IMR-90 (cell line): ENCODE results near the gene RUFY4. TPM values are rescaled to one million over a fixed set of nuclear protein-coding genes. Genes with fewer than 3 reads are reported as not detected.

Source experiments
- ATAC-seq: fragments of 200-7000 bp; cut with Tn5 transposase; 2 replicates; pipeline ENCODE4 v1.9.1; 2020; ENCODE audit warnings: low read depth, mild to moderate bottlenecking, moderate library complexity
- BruUV-seq: library from RNA; stranded (reverse); fragments of 400-500 nt; replicated peaks from 2 replicates; lab custom pipeline; 2021; lab: Mats Ljungman, UMichigan
- CTCF ChIA-PET: fragments of 300-600 bp; formaldehyde crosslinking; extraction: SDS; loops from one replicate; lab custom pipeline; 2021; ENCODE audit warnings: antibody characterized with exemption; lab: Yijun Ruan, JAX
- POLR2A ChIA-PET: fragments of 300-600 bp; sonication (Branson Sonifier 250); formaldehyde crosslinking; loops from one replicate; lab custom pipeline; 2022; ENCODE audit warnings: antibody characterized with exemption; ENCODE audit not compliant: unreplicated experiment; lab: Charles Lee
- DNase-seq: peaks from one replicate; pipeline ENCODE4 v3.0.0; 2013
- H2AFZ ChIP-seq: replicated peaks from 2 replicates; pipeline ENCODE3; 2013; ENCODE audit warnings: low read length, mild to moderate bottlenecking; ENCODE audit not compliant: poor library complexity
- H2AK5ac ChIP-seq: 2 replicates; pipeline ENCODE4 v1.6.1; 2013; ENCODE audit warnings: low read depth, low read length, inconsistent platforms
- H2AK9ac ChIP-seq: replicated peaks from 2 replicates; pipeline ENCODE3; 2013; ENCODE audit warnings: mild to moderate bottlenecking, low read depth, low read length, moderate library complexity; ENCODE audit not compliant: poor library complexity
- H2BK120ac ChIP-seq: 2 replicates; pipeline ENCODE4 v1.6.1; 2013; ENCODE audit warnings: low read depth, low read length, inconsistent platforms
- H2BK15ac ChIP-seq: 3 replicates; pipeline ENCODE4 v1.6.1; 2013; ENCODE audit warnings: low read depth, low read length, inconsistent platforms
- H2BK20ac ChIP-seq: 2 replicates; pipeline ENCODE4 v1.6.1; 2013; ENCODE audit warnings: low read depth, mild to moderate bottlenecking, inconsistent platforms, low read length, moderate library complexity
- H2BK5ac ChIP-seq: 2 replicates; pipeline ENCODE4 v1.6.1; 2013; ENCODE audit warnings: mild to moderate bottlenecking, low read depth, low read length, inconsistent platforms; ENCODE audit not compliant: poor library complexity, severe bottlenecking
- H3K14ac ChIP-seq: replicated peaks from 2 replicates; pipeline ENCODE4 v1.6.1; 2013; ENCODE audit warnings: low read depth, low read length, inconsistent platforms
- H3K18ac ChIP-seq: 2 replicates; pipeline ENCODE4 v1.6.1; 2013; ENCODE audit warnings: low read depth, low read length, control low read depth
- H3K23ac ChIP-seq: 2 replicates; pipeline ENCODE4 v1.6.1; 2013; ENCODE audit warnings: low read depth, low read length, inconsistent platforms
- H3K27ac ChIP-seq: 2 replicates; pipeline ENCODE4 v1.5.1; 2013; ENCODE audit warnings: mild to moderate bottlenecking, control low read depth, low read length; ENCODE audit not compliant: insufficient read depth
- H3K27me3 ChIP-seq: 2 replicates; pipeline ENCODE4 v1.6.1; 2013; ENCODE audit warnings: low read length; ENCODE audit not compliant: control insufficient read depth, insufficient read depth
- H3K36me3 ChIP-seq: 2 replicates; pipeline ENCODE4 v1.6.1; 2013; ENCODE audit warnings: low read length, mixed read lengths; ENCODE audit not compliant: control insufficient read depth, insufficient read depth
- H3K4ac ChIP-seq: 2 replicates; pipeline ENCODE4 v1.6.1; 2013; ENCODE audit warnings: low read depth, low read length, inconsistent platforms
- H3K4me1 ChIP-seq: 2 replicates; pipeline ENCODE4 v1.6.1; 2013; ENCODE audit warnings: low read length, mixed read lengths; ENCODE audit not compliant: control insufficient read depth, insufficient read depth
- H3K4me2 ChIP-seq: 2 replicates; pipeline ENCODE4 v1.6.1; 2013; ENCODE audit warnings: low read depth, mild to moderate bottlenecking, control low read depth, low read length, moderate library complexity
- H3K4me3 ChIP-seq: 2 replicates; pipeline ENCODE4 v1.5.1; 2013; ENCODE audit warnings: low read depth, mild to moderate bottlenecking, control low read depth, low read length, moderate library complexity; ENCODE audit not compliant: insufficient read depth
- H3K56ac ChIP-seq: 2 replicates; pipeline ENCODE4 v1.6.1; 2013; ENCODE audit warnings: low read length, inconsistent platforms; ENCODE audit not compliant: insufficient read depth; ENCODE audit errors: extremely low read depth
- H3K79me1 ChIP-seq, 2 experiments: 2 replicates each; pipeline ENCODE4 v1.6.1; 2013; ENCODE audit warnings: low read length in 2 of 2, inconsistent platforms in 1 of 2, low read depth in 1 of 2
- H3K9ac ChIP-seq: 2 replicates; pipeline ENCODE4 v1.6.1; 2013; ENCODE audit warnings: low read depth, low read length, control low read depth
- H3K9me1 ChIP-seq: 2 replicates; pipeline ENCODE4 v1.6.1; 2013; ENCODE audit warnings: low read length, inconsistent platforms; ENCODE audit not compliant: insufficient read depth
- H3K9me3 ChIP-seq: 2 replicates; pipeline ENCODE4 v1.6.1; 2013; ENCODE audit warnings: low read length; ENCODE audit not compliant: control insufficient read depth, insufficient read depth
- H4K20me1 ChIP-seq: 2 replicates; pipeline ENCODE4 v1.6.1; 2013; ENCODE audit warnings: low read length, inconsistent platforms; ENCODE audit not compliant: insufficient read depth
- H4K5ac ChIP-seq: 2 replicates; pipeline ENCODE4 v1.6.1; 2013; ENCODE audit warnings: mild to moderate bottlenecking, low read depth, low read length, control low read depth
- H4K8ac ChIP-seq, 2 experiments: 2 replicates each; pipeline ENCODE4 v1.6.1; 2013; ENCODE audit warnings: low read depth in 2 of 2, low read length in 2 of 2, control low read depth in 1 of 2, inconsistent platforms in 1 of 2
- H4K91ac ChIP-seq: 2 replicates; pipeline ENCODE4 v1.6.1; 2013; ENCODE audit warnings: low read depth, low read length, inconsistent platforms; ENCODE audit not compliant: insufficient read depth
- BHLHE40 ChIP-seq: fragments of 150-350 bp; IDR thresholded peaks from 2 replicates; pipeline ENCODE4 v1.6.1; 2016; ENCODE audit warnings: mild to moderate bottlenecking, low read depth, low read length
- CEBPB ChIP-seq: IDR thresholded peaks from 2 replicates; pipeline ENCODE4 v1.6.1; 2012; ENCODE audit warnings: low read depth, low read length, improper control_type of control experiment
- CHD1 ChIP-seq: IDR thresholded peaks from 2 replicates; pipeline ENCODE4 v1.6.1; 2012; ENCODE audit warnings: low read depth, low read length, improper control_type of control experiment
- CTCF ChIP-seq: conservative IDR thresholded peaks from 2 replicates; pipeline ENCODE4 v1.5.1; 2012; ENCODE audit warnings: mild to moderate bottlenecking, low read depth, low read length, improper control_type of control experiment
- ELK1 ChIP-seq: fragments of 150-350 bp; IDR thresholded peaks from 2 replicates; pipeline ENCODE4 v1.6.1; 2016; ENCODE audit warnings: low read depth, mild to moderate bottlenecking, low read length, moderate library complexity, borderline replicate concordance
- FOS ChIP-seq: fragments of 150-350 bp; IDR thresholded peaks from 2 replicates; pipeline ENCODE4 v1.6.1; 2016; ENCODE audit warnings: low read depth, low read length
- MAFK ChIP-seq: IDR thresholded peaks from 2 replicates; pipeline ENCODE4 v1.6.1; 2012; ENCODE audit warnings: low read depth, low read length, improper control_type of control experiment
- MAZ ChIP-seq: IDR thresholded peaks from 2 replicates; pipeline ENCODE4 v1.6.1; 2012; ENCODE audit warnings: low read depth, mild to moderate bottlenecking, low read length, improper control_type of control experiment, moderate library complexity, borderline replicate concordance
- MXI1 ChIP-seq: IDR thresholded peaks from 2 replicates; pipeline ENCODE4 v1.6.1; 2012; ENCODE audit warnings: low read depth, mild to moderate bottlenecking, low read length, moderate library complexity, borderline replicate concordance
- RCOR1 ChIP-seq: IDR thresholded peaks from 2 replicates; pipeline ENCODE4 v1.6.1; 2012; ENCODE audit warnings: mild to moderate bottlenecking, low read length, improper control_type of control experiment; ENCODE audit not compliant: insufficient replicate concordance
- RFX5 ChIP-seq: IDR thresholded peaks from 2 replicates; pipeline ENCODE4 v1.8.0; 2012; ENCODE audit warnings: low read depth, mild to moderate bottlenecking, low read length, moderate library complexity
- SMC3 ChIP-seq: fragments of 150-350 bp; IDR thresholded peaks from 2 replicates; pipeline ENCODE4 v1.6.1; 2016; ENCODE audit warnings: low read depth, mild to moderate bottlenecking, antibody characterized with exemption, low read length, moderate library complexity
- USF2 ChIP-seq: fragments of 150-350 bp; IDR thresholded peaks from 2 replicates; pipeline ENCODE4 v1.6.1; 2017; ENCODE audit warnings: mild to moderate bottlenecking, antibody characterized with exemption, low read length, low read depth
- WGBS, 2 experiments: methylation state at CpG; one replicate each; pipeline versions ENCODE4 v1.1.5 to v1.1.7; 2013; ENCODE audit warnings: missing lambda C conversion rate in 2 of 2; ENCODE audit not compliant: insufficient read length in 1 of 2; ENCODE audit errors: extremely low coverage in 2 of 2; 5-methylcytosine and 5-hydroxymethylcytosine counted together
- dilution Hi-C: fragments of 300-500 bp; cut with HindIII; formaldehyde crosslinking; loops from one replicate; pipeline ENCODE4 v1.14.3; 2018; ENCODE audit warnings: low sequenced_read_pairs; ENCODE audit not compliant: unreplicated experiment
- in situ Hi-C: fragments of 300-500 bp; cut with MboI; formaldehyde crosslinking; loops from 3 replicates; pipeline ENCODE4 v1.14.3; 2019; ENCODE audit warnings: low sequenced_read_pairs, inconsistent platforms, mixed read lengths
- intact Hi-C: fragments of 100-400 bp; cut with micrococcal nuclease; formaldehyde crosslinking; loops from 2 replicates; pipeline ENCODE4 v1.10.0; 2022
- polyA plus RNA-seq, 3 experiments: library from polyadenylated mRNA; depleted of rRNA; stranded (reverse); fragments of >200 nt; gene quantifications; 2 replicates each; pipeline ENCODE4 v1.2.3, GENCODE V29; 2012; ENCODE audit warnings: low replicate concordance in 1 of 3
- total RNA-seq: library from RNA; depleted of rRNA; stranded (reverse); fragments of >200 nt; gene quantifications from 2 replicates; pipeline ENCODE4 v1.2.3, GENCODE V29; 2012

The RUFY4 gene
- total and polyA plus RNA-seq, 2 of the 4 experiments (the other 2 are of a cell fraction) = not detected

- Histone ChIP-seq H3K9ac (no peak overlapping the region), H3K9me3 (no peaks in the 10 kb centered on the region), H3K36me3 (no peaks in the 10 kb centered on the region), H2AK9ac (no peak overlapping the region), H4K8ac (no peak overlapping the region), H3K4me1 (no peaks in the 10 kb centered on the region), H3K14ac (no peak overlapping the region), H3K56ac (no peak overlapping the region), H3K4me3 (no peak overlapping the region), H3K18ac (no peak overlapping the region), H2AK5ac (no peak overlapping the region), H3K4ac (no peak overlapping the region), H3K27ac (no peak overlapping the region), H3K27me3 (peaks cover 63% of the 10 kb centered on the region), H3K23ac (no peak overlapping the region), H4K20me1 (0 out of 2 replicates have a peak, but pooled peaks cover 3% of the 10 kb centered on the region), H3K4me2 (no peak overlapping the region), H2AFZ (no peak overlapping the region), H4K5ac (no peak overlapping the region), H4K91ac (no peak overlapping the region), H2BK120ac (no peak overlapping the region), H3K9me1 (no peaks in the 10 kb centered on the region), H2BK5ac (no peak overlapping the region), H2BK15ac (no peak overlapping the region), H2BK20ac (no peak overlapping the region), H3K79me1 (no peaks in the 10 kb centered on the region)
- CTCF ChIA-PET = interaction anchor here (0.8 kb wide), 1 partner anchor 296 kb away, joined by 5 read pairs; no protein-coding TSS in a partner anchor
- in situ Hi-C loops = no loop called here
- 40% methylated on average over 1 of the region's 4 CpGs; no CpG with 5 or more reads in 1 of the 2 experiments for WGBS, 2 experiments
- dilution Hi-C loops = no loop called here
- ATAC-seq (no peak), DNase-seq (no peak)
- no TSS peak for BruUV-seq
- intact Hi-C loops = no loop called here
- no peak for TF ChIP-seq RCOR1
- no peak for TF ChIP-seq MAFK
- TF ChIP-seq FOS = no peak
- no peak for TF ChIP-seq MXI1
- TF ChIP-seq RFX5 = no peak
- TF ChIP-seq CHD1 = no peak
- no peak for TF ChIP-seq CTCF
- TF ChIP-seq MAZ = no peak
- no peak for TF ChIP-seq SMC3
- TF ChIP-seq USF2 = no peak
- TF ChIP-seq ELK1 = no peak
- no peak for TF ChIP-seq BHLHE40
- TF ChIP-seq CEBPB = no peak
- POLR2A ChIA-PET = no interaction called here
Observed at GRCh38 chr2:218073185-218073584, 4.1 kb downstream of the RUFY4 start.
